Astrocyte of the cerebellum (primary cell): Measurements from ENCODE around the gene GDF2.

Experiments
- DNase-seq: peaks from one replicate; pipeline ENCODE4 v3.0.0-alpha.2; 2011; ENCODE audit warnings: low read depth
- H3K4me3 ChIP-seq: 2 replicates; pipeline ENCODE4 v1.5.1; 2011; ENCODE audit warnings: mild to moderate bottlenecking, low read depth, low read length, moderate library complexity
- in situ Hi-C: cut with HindIII; loops from 2 replicates; pipeline ENCODE4 v1.10.0; 2017; ENCODE audit warnings: low sequenced_read_pairs
- TF ChIP-seq, protein P1 (sequence below): IDR thresholded peaks from 2 replicates; pipeline ENCODE4 v1.5.1; 2012; ENCODE audit warnings: low read length, low read depth, moderate library complexity, mild to moderate bottlenecking; ENCODE audit errors: missing control alignments

GDF2 gene

DNA sequence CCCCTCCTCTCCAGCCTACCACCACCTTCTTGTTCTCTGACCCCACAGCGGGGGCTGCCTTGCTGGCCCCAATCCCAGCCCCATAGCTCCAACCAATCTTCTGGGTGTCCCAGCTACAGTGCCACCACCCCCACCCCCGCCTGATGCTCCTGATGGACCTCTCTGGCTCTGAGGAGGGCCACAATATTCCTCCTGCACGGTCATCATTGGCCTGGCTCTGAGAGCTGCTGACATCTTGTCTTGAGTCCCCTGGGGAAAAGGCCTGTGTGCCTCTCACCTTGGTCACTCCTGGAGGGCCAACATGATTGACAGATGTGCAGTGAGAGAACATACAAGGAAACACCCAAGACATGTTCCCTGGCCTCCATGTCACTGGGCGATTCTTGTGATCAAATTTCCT lies 7.6 kb downstream of the GDF2 start:
- no peak for DNase-seq
- no peak overlapping the region for H3K4me3 ChIP-seq
- in situ Hi-C loops: no loop called here
- TF ChIP-seq, protein P1, sequence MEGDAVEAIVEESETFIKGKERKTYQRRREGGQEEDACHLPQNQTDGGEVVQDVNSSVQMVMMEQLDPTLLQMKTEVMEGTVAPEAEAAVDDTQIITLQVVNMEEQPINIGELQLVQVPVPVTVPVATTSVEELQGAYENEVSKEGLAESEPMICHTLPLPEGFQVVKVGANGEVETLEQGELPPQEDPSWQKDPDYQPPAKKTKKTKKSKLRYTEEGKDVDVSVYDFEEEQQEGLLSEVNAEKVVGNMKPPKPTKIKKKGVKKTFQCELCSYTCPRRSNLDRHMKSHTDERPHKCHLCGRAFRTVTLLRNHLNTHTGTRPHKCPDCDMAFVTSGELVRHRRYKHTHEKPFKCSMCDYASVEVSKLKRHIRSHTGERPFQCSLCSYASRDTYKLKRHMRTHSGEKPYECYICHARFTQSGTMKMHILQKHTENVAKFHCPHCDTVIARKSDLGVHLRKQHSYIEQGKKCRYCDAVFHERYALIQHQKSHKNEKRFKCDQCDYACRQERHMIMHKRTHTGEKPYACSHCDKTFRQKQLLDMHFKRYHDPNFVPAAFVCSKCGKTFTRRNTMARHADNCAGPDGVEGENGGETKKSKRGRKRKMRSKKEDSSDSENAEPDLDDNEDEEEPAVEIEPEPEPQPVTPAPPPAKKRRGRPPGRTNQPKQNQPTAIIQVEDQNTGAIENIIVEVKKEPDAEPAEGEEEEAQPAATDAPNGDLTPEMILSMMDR: no peak

- in situ Hi-C loops: no loop called here
Measured at GRCh38 chr10:47330366-47330765, 8.1 kb downstream of the GDF2 start.

GRCh38 chr10:47330804-47331203 lies 8.6 kb downstream of the GDF2 start:
- no peak overlapping the region for H3K4me3 ChIP-seq

More at GRCh38 chr10:47330366-47330765, 8.1 kb downstream of the GDF2 start:
- TF ChIP-seq, protein P1: no peak
- no peak overlapping the region for H3K4me3 ChIP-seq
- DNase-seq: no peak

GRCh38 chr10:47331491-47331890 lies 9.2 kb downstream of the GDF2 start:
- no peak overlapping the region for H3K4me3 ChIP-seq
- DNase-seq: no peak
- in situ Hi-C loops: no loop called here
- TF ChIP-seq, protein P1: no peak

More at GRCh38 chr10:47330804-47331203, 8.6 kb downstream of the GDF2 start:
- DNase-seq: no peak
- in situ Hi-C loops: no loop called here
- TF ChIP-seq, protein P1: no peak

GRCh38 chr10:47331954-47332353 lies 9.7 kb downstream of the GDF2 start:
- in situ Hi-C loops: no loop called here
- no peak overlapping the region for H3K4me3 ChIP-seq
- TF ChIP-seq, protein P1: no peak
- no peak for DNase-seq

DNA sequence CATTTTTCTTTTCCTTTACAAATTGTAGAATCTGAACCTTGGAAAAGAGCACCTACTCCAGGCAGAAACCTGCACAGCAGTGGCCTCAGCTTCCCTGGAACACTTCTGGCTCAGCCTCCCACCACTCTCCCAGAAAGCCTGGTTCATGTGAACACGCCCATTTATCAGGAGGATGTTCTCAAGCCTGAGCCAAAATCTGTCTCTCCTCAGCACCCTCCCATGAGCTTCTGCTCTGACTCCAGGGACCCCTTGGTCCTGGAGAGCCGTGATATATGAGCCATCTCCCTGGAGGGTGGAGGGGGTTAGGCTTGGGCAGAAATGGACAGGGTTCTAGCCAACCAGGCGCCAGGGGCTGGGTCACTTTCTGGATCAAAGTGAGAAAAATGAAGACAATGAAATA lies 10.1 kb downstream of the GDF2 start:
- DNase-seq: no peak
- in situ Hi-C loops: no loop called here
- no peak overlapping the region for H3K4me3 ChIP-seq
- TF ChIP-seq, protein P1: no peak

GRCh38 chr10:47332946-47333345 lies 10.7 kb downstream of the GDF2 start:
- H3K4me3 ChIP-seq: no peak overlapping the region
- in situ Hi-C loops: no loop called here
- TF ChIP-seq, protein P1: no peak
- DNase-seq: no peak
